Measurements from ENCODE around the gene RHOT2.

RHOT2 gene

GRCh38 chr16:716768-717325, 48.9 kb downstream of the RHOT2 start:
- DNase-seq, result no peak

- no peak for DNase-seq
Measured at GRCh38 chr16:717450-718245, 49.7 kb downstream of the RHOT2 start.

- DNase-seq, result no peak
Measured at GRCh38 chr16:718389-718788, 50.5 kb downstream of the RHOT2 start.

- DNase-seq, result no peak
Measured at GRCh38 chr16:718922-719321, 51.0 kb downstream of the RHOT2 start.

GRCh38 chr16:719815-720446, 52.0 kb downstream of the RHOT2 start:
- DNase-seq, result no peak

- no peak for DNase-seq
Measured at GRCh38 chr16:720447-720989, 52.6 kb downstream of the RHOT2 start.

- DNase-seq, result peak; percentile 59
Measured at GRCh38 chr16:720990-721764, 53.2 kb downstream of the RHOT2 start, which contains the start of gene ANTKMT. ANTKMT (plus strand) TSS chr16:721146; CDS start chr16:721275, 129 bp downstream.

- DNase-seq, result no peak
Measured at GRCh38 chr16:721765-722540, 54.0 kb downstream of the RHOT2 start.

- DNase-seq, result no peak
Measured at GRCh38 chr16:722835-723633, 55.1 kb downstream of the RHOT2 start.

GRCh38 chr16:723695-724094, 55.8 kb downstream of the RHOT2 start:
- no peak for DNase-seq
